GDM1 (cell line): ENCODE data around the gene SLAMF6.
"Not testable (repeated sequence)": the region's sequence is repeated elsewhere in the genome, so short reads cannot be mapped to it uniquely, and the experiment has no call there.

Experiments used
- DNase-seq: peaks from one replicate; lab custom pipeline; 2025; lab: John Stamatoyannopoulos, UW

The SLAMF6 gene

GRCh38 chr1:160522622-160523345, at the start of gene SLAMF6:
SLAMF6 (minus strand) TSS chr1:160523255; CDS start chr1:160523192, 63 bp downstream.
- DNase-seq = peak; percentile 20

- no peak for DNase-seq
Observed at GRCh38 chr1:160570840-160571239, 47.8 kb upstream of the SLAMF6 start.

- no peak for DNase-seq
Observed at GRCh38 chr1:160569806-160570205, 46.8 kb upstream of the SLAMF6 start.

- peak; percentile 57 for DNase-seq
Observed at GRCh38 chr1:160567858-160568682, 45.0 kb upstream of the SLAMF6 start.

GRCh38 chr1:160567341-160567740, 44.3 kb upstream of the SLAMF6 start:
- no peak for DNase-seq

- no peak for DNase-seq
Observed at GRCh38 chr1:160565564-160565963, 42.5 kb upstream of the SLAMF6 start.

- DNase-seq = not testable (repeated sequence)
Observed at GRCh38 chr1:160563230-160563629, 40.2 kb upstream of the SLAMF6 start.

GRCh38 chr1:160562745-160563144, 39.7 kb upstream of the SLAMF6 start:
- DNase-seq = not testable (repeated sequence)

- no peak for DNase-seq
Observed at GRCh38 chr1:160560806-160561205, 37.8 kb upstream of the SLAMF6 start.

GRCh38 chr1:160560045-160560705, 37.1 kb upstream of the SLAMF6 start:
- no peak for DNase-seq

- DNase-seq = not testable (repeated sequence)
Observed at GRCh38 chr1:160559437-160559836, 36.4 kb upstream of the SLAMF6 start.

GRCh38 chr1:160558660-160559380, 35.8 kb upstream of the SLAMF6 start:
- DNase-seq = no peak

GRCh38 chr1:160553778-160554177, 30.7 kb upstream of the SLAMF6 start:
- no peak for DNase-seq

- DNase-seq = no peak
Observed at GRCh38 chr1:160552425-160552824, 29.4 kb upstream of the SLAMF6 start.

GRCh38 chr1:160550572-160551034, 27.5 kb upstream of the SLAMF6 start:
- DNase-seq = peak; percentile 38

- no peak for DNase-seq
Observed at GRCh38 chr1:160549665-160550006, 26.6 kb upstream of the SLAMF6 start.

- no peak for DNase-seq
Observed at GRCh38 chr1:160548960-160549664, 26.1 kb upstream of the SLAMF6 start.

- DNase-seq = no peak
Observed at GRCh38 chr1:160548183-160548582, 25.1 kb upstream of the SLAMF6 start.

GRCh38 chr1:160547422-160547821, 24.4 kb upstream of the SLAMF6 start:
- no peak for DNase-seq

GRCh38 chr1:160546942-160547341, 23.9 kb upstream of the SLAMF6 start:
- no peak for DNase-seq

- DNase-seq = no peak
Observed at GRCh38 chr1:160544647-160545046, 21.6 kb upstream of the SLAMF6 start.
